Measurements from ENCODE around the gene MYL11.
"Not testable (repeated sequence)": the region's sequence is repeated elsewhere in the genome, so short reads cannot be mapped to it uniquely, and the experiment has no call there.

DNA sequence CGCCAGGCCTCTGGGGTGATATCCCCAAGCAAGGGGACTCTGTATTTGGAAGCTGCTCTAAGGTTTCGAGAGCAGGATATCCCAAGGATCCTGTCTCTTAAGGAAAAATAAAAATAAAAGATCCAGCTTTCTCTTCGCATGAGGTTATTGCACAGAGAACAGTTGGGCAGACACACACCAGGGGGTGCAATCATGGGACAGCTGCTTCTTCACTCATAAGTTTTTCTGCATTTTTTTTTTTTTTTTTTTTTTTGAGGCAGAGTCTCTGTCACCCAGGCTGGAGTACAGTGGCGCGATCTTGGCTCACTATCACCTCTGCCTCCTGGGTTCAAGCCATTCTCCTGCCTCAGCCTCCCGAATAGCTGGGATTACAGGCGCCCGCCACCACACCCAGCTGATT, 32.6 kb upstream of the MYL11 start:
- not testable (repeated sequence) for TF ChIP-seq CTCF (IDR thresholded peaks at IDR 0.05; ENCODE audit: low read depth, low read length); POLR2A (IDR thresholded peaks at IDR 0.05; ENCODE audit: extremely low read depth, insufficient read length); MYC (IDR thresholded peaks at IDR 0.05; ENCODE audit: low read depth, low read length)
- TF ChIP-seq, protein P1, sequence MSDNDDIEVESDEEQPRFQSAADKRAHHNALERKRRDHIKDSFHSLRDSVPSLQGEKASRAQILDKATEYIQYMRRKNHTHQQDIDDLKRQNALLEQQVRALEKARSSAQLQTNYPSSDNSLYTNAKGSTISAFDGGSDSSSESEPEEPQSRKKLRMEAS (IDR thresholded peaks at IDR 0.05; ENCODE audit: low read depth, low read length) = not testable (repeated sequence)

All from NB4 (cell line).